GDM1 (cell line): ENCODE measurements around the gene DUS1L.

Source experiments
- DNase-seq: peaks from one replicate; lab custom pipeline; 2025; lab: John Stamatoyannopoulos, UW

Gene DUS1L

DNA sequence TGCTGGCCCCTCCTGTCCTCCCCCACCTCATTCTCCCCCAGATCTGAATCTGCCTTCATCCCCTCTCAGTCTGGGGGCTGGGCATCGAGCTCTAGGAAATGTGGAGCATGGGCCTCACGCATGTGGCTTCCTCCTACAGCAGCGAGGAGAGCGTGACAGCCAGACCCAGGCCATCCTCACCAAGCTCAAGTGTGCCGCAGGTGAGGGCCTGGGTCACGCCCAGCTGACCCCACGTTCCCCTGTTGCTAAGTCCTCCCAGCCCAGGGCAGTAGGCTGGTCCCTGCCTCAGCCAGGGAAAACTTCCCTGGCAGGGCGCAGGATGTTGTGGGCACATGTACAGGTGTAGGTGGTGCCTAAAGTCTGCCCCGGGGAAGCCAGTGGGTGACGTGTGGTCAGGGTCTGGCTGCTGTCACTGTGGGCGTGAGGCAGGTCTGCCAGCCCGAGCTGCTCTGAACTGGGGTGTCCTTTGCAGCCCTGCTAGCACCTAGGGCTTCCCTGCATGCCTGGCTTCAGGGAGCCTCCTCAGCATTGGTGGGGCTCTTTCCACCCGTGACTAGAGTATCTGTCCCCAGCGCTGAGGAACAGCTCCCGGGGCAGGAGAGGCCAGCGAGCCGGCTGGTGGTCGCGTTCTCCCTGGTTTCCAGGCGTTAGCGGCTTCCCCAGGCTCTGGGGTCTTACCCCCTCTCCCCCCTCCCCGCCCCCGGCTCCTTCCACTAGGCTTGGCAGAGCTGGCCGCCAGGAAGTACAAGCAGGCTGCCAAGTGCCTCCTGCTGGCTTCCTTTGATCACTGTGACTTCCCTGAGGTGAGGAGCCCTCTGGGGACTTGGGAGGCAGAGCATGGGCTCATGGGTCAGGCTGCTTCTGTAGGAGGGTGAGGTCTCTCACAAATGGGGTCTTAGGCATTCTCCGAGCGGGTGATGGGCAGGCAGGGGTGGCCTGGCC is 10.3 kb downstream of the DUS1L start:
- no peak for DNase-seq

DNA sequence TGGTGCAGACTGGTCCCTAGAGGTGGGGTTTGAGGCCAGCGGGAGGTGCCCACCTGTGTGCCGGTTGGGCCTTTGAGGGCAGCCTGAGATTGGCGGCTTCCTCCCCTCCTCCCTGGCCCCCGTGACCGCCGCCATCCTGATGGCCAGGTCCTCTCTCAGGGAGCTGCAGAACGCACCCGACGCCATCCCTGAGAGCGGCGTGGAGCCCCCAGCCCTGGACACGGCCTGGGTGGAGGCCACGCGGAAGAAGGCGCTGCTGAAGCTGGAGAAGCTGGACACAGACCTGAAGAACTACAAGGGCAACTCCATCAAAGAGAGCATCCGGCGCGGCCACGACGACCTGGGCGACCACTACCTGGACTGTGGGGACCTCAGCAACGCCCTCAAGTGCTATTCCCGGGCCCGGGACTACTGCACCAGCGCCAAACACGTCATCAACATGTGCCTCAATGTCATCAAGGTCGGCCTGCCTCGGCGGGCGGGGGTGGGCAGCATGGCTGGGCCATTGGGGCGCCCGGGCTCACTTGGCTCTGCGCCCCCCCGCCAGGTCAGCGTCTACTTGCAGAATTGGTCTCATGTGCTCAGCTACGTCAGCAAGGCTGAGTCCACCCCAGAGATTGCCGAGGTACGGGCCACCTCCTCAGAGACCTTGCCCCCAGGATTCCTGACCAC is 11.1 kb downstream of the DUS1L start:
- no peak for DNase-seq

DNA sequence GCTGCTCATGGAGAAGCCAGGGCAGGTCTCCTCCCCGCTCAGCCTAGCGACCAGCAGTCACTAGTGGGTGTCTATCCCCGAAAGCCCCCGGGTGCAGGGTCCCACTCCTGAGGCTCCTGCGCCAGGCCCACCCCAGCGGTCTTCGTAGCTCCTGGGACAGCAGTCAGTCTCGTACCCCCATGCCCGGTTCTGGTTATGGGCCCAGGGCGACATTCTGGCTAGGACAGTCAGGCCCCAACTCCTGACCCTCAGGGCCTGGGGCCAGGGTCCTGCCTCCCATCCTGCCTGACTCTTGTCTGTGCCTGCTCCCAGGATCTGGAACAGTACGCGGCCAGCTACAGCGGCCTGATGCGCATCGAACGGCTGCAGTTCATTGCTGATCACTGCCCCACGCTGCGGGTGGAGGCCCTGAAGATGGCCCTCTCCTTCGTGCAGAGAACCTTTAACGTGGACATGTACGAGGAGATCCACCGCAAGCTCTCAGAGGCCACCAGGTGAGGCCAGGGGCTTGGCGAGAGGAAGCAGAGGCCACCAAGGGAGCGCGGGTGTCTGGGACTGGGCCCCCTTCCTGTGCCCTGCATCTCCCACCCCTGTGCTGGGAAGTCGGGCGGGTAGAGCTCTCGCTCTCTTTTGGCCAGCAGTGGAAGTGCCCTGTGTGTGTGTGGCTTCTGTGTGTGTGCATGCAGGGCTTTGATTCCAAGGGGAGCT is 11.9 kb downstream of the DUS1L start:
- DNase-seq = no peak

DNA sequence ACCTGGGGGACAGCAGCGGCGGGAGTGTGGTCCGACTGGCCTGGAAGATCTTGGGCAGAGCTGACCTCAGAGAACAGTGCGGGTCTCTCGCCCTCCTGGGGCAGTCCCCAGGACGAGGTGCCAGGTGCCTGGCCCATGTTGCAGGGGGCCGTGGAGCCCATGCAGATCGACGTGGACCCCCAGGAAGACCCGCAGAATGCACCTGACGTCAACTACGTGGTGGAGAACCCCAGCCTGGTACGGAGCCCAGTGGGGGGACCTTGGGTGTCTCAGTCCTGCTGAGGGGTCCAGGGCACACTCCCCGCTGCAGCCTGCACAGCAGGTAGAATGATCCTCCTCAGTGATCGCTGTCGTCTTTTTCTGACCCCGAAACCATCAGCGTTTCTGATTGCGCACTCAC is 12.5 kb downstream of the DUS1L start:
- no peak for DNase-seq

DNA sequence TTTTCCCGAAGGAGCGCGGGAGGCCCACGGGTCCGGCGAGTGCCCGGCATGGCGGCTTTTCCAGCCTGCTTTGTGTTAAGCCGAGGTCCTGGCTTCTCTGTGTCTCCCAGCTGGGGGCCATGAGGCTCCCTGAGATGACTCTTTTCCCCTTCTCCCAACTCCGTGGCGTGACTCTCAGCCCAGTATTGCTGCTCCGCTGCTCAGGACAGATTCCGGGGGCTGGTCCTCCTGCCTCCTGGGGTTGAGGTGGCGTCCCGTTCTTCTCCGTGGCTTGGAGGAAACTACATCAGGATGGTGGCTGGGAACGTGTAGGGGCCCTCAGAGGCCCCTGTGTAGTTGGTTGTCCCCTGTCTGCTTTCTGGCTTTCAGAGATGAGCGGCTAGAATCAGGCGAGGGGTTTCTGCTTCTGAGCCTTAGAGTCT is 13.0 kb downstream of the DUS1L start:
- DNase-seq = no peak

DNA sequence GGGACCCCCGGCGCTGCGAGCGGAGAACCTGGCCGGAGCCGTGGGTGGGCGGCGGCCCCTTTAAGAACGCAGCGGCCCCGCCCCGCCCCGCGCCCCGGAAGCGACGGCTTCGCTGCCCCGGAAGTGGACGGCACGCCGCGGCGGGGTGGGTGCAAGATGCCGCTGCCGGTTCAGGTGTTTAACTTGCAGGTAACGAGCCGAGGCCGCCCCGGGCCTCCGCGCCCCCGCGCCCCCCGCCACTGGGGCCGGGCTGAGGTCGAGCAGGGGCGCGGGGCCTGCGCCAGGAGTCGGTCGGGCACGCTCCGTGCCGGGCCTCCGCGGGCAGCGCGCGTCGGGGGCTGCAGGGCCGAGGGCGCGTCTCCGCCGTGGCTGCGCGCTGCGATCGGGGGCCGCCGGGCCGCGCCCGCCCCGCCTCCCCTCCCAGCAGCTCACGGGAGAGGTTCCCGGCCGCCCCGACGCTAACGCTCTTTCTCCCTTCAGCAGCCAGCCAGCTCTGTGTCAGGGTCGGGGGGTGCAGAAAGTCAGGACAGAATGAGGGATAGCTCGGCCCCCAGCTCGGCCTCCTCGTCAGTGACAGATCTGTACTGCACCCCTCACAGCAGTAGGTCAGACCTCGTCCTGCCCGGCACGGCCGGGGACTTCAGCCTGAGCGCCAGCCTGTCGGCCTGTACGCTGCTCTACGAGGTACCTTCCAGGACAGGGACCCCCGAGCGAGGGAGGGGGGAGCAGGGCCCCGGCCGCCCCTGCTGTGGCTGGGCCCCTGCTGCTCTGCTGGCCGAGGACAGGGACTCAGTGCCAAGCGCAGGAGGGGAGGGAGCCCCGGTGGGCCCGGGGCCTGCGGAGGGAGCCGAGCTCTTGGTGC is 13.6 kb downstream of the DUS1L start, which contains the start of the genes GPS1 and RFNG:
GPS1 (plus strand) TSS at position 123 of the 862 bp plus-strand sequence; CDS start at position 157, 34 bp downstream.
RFNG (minus strand) TSS at position 36 of the 862 bp plus-strand sequence. CDS start 45 bp downstream, outside the sequence.
- peak; percentile 28 for DNase-seq

DNA sequence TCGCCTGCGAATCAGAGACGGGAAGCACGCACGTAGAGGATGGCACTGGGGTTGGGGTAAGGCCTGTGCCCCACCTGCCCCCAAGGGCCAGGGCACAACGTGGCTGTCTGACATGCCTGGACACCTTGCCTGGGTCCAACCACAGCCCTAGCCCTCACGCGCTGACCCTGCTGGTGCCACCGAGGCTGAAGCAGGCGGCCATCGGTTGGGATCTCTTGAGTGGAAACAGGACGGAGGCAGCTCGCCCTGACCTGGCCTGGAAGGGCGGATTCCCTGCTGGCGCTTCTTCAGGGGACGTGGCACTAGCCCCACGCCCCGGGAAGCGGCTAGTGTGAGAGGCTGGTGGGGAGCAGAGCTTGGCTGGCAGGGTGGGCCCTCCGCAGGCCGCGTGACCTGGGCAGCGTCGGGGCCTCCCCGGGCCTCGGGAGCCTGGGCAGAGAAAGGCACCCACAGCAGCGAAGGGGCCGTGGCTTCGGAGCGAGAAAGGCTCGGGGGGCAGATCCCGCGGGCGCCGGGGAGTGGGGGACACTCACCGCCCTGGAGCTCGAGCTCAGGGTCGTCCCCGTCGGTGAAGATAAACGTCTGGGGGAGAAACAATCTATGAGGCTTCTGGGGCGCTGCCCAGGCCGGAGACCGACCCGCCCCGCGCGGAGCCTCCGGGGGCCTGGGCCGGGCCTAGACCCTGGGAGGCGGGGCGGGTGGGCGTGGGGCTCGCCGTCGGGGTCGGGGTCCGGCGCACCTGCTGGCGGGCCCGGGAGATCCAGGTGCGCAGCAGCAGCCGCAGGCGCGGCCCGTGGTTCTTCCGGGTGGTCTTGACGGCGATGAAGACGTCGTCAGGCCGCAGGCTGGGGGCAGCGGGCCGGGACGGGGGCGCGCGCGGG is 14.6 kb downstream of the DUS1L start:
- DNase-seq = no peak

DNA sequence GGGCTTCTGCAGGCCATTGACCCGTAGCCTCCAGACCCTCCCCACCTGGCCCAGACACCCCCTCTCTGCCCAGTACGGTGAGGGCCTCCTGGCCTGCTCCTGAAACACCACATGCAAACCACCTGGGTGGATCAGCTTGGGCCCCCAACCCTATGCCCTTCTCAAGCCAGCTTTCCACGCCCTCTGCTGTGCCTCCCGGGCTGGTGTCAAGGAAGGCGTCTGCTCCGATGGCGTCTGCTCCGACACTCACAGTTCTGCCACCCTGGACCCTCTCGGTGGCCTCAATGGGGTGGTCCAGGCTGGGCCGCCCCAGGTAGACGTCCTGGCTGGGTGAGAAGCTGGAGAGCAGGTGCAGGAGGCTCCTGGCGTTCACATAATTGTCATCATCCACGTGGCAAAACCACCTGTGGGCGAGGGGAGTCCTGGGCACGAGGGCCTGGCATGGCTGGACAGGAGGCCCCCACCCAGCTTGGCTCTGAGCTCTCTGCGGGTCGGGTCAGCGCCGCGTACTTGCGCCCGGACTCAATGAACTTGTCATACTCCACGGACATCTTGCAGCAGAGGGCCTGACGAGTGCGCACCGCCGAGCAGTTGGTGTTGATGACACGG is 15.3 kb downstream of the DUS1L start:
- no peak for DNase-seq

DNA sequence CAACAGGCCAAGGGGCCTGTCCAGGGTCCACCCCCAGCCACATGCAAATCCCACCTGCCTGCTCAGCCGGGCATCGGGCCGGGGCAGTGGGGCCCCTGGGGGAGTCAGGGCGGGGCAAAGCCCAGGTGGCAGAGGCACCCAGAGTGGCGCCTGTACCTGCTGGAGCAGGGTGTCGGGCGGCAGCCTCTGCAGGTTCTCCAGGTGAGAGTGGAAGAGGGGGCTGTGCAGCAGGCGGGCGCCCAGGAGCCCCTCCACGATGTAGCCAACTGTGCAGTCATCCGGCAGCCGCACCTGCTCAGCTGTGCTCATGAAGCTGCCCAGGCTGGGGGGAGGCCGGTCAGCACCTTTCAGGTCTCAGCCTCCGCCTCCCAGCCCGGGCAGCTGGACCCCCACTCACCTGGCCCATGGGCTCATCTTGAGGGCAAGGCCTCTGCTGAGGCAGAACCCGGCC is 16.1 kb downstream of the DUS1L start:
- no peak for DNase-seq

DNA sequence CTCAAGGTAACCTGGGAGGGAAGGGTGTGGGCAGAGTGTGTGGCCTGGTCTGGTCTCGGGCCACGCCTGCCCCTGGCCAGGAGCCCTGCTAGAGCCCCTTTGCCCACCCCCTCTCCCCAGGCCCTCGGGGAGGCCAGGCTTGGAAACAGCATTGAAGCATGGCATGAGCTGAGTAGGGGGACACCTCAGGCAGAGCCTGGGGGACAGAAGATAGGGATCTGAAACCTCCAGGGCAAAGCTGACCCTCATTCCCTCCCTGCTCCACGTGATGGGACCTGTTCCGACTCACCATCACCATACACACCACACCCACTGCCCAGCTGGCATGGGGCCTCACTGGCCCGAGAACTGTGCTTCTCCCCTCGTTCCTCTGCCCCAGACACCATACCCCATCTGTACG is 16.5 kb downstream of the DUS1L start:
- no peak for DNase-seq

DNA sequence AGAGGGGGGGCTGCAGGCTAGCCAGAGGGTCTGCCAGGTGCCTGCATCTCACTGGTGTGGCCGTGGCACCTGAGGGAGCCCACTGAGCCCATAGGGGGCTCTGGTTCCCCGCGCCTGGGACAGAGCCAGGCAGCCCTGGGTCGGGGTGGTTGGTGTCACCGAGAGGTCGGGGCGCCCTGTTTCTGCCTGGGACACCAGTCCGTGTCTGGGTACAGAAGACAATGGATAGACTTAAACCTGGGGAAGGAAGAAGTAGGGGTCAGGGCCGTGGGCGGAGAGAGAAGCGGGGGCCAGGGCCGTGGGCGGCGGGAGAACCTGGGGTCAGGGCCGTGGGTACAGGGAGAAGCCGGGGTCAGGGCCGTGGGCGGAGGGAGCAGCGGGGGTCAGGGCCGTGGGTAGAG is 17.0 kb downstream of the DUS1L start:
- DNase-seq = no peak

DNA sequence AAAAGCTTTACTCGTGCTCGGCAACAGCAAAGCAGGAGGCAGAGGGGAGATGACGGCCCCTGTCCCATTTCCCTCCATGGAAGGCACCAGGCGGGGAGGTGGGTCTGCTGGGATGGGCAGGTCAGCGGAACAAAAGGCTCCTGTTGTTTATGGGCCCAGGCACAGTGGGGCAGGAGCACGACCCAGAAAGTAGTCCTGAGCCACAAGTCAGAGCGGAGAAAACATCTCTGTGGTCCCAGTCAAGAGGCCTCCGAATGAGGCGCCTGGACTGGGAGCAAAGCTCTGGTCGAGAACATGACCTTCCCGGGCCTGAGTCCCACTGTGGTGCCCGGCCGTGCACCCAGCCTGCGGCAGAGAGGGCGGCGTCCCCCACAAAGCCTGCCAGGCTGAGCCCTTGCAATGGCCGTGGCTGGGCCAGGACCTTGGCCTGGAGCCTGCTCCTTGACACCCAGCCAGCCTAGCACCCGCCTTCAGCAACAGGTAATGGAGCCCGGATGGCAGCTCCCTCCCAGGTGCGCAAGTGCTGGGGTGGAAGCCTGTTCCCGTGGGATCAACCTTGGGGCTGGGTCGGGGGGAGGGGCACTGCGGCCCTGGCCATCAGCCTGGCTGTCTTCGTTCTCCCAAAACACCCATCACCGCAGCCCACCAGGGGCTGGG is 17.6 kb downstream of the DUS1L start:
- DNase-seq = no peak

DNA sequence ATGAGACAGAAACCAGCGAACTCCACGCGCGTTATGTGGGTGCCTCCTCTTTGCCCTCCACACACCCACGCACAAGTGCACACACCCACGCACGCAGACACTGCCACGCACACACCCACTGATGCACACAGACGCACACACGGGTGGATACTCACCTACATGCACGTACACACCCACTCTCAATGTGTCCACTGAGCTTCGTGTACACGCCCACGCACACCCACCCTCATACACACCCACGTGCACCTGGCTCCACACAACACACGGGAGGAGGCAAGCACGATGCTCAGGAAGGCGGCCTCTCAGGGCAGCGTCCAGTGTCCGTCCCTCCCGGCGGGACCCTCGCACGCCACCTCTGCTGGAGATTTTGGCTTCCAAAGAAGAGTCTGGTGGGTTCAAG is 18.2 kb downstream of the DUS1L start:
- DNase-seq = no peak

DNA sequence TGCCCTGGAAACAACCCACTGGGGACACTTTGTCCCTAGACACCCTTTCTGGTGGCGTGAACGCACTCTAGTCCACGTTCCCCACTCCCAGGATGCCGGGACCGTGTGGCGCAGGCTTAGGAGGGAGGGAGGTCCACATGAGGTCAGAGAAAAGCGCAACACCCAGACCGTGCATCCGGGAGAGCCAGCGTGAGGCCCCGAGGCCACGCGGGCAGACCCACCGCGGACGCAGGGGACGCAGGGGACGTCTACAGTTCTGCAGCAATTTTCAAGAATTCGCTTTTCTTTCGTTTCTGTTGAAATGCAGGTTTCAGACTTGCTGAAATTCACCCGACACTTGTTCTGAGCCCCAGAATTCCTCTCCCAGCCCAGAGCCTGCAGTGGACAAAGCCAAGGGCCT is 18.7 kb downstream of the DUS1L start:
- no peak for DNase-seq

DNA sequence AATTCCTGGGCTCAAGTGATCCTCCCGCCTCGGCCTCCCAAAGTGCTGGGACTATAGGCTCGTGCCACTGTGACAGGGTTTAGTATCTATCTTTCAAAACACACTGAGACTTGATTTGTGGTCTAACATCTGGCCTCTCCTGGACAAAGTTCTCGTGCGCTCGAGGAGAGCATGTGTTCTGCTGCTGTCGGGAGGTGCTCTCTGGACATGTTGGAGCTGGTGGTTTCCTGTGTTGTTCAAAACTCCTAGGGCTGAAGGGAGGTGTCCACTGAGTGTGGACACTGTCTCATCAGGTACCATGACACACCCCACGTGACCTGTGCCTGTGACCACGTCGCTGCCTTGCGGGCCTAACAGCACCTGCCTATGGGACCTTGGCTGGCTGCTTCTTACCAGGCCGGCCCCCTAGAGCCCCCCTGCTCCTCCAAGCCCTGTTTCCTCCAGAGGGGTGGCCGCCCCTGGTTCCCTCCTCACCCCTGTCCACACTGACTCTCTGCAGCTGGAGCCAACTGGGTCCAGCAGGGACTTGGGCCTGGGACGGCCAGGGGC is 19.6 kb downstream of the DUS1L start:
- no peak for DNase-seq

DNA sequence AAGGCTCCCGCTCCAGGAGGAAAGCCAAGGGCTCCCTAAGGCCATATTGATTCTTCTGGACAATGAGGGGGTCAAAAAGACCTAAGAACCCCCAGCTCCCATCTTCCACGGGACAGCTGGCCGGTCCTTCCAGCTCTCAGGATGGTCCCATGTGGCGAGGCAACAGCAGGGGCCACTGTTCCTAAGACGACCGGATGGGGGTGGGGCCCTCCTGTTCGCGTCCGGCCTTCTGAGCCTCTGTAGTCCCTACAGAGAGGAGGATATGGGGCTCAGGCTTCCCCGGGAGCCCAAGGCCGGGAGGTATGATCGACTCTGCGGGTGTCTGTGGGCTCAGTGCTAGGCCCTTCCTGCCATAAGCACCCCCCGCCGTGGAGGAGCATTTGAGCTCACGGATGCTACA is 22.1 kb downstream of the DUS1L start:
- no peak for DNase-seq

DNA sequence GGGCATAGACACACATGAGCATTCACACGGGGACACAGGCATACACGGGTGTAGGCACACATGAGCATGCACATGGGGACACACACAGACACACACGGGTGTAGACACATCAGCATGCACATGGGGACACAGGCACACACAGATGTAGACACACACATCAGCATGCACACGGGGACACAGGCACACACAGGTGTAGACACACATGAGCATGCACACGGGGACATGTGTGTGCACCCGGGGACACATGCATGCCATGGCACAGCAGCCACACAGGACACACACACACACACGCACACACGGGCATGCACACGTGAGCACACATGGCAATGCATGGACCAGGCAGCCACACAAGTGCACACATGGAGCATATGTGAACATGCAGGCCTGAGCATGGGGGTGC is 23.0 kb downstream of the DUS1L start:
- no peak for DNase-seq

DNA sequence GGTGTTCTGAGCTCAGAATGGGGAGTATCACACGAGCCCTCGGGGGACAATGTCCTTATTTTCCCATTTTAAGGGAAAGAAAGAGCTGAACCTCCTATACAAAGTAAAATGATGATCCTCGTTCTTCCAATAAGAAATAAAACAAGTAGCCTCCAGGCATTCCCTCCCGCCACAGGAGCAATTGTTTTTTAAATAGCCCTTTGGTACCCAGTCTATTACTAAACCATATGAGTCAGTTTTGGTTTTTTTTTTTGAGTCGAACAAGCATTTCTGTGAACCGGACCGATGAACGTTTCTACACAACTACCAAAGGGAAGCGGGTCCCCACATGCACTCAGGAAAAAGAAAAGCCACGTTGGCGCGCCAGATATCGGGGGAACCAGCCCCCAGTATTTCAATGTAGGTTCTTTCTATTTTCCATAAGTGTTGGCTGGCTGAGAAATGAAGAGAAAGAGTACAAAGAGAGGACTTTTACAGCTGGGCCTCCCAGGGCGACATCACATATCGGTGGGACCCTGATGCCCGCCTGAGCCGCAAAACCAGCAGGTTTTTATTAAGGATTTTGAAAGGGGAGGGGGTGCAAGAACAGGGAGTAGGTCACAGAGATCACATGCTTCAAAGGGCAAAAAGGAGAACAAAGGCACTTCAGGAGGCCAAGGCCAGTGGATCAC is 24.3 kb downstream of the DUS1L start:
- no peak for DNase-seq
